Effector memory CD4-positive, alpha-beta T cell (primary cell): ENCODE measurements around the gene RAI14.
"Not testable (repeated sequence)": the region's sequence is repeated elsewhere in the genome, so short reads cannot be mapped to it uniquely, and the experiment has no call there.

Source experiments
- DNase-seq, 3 donors: peaks; one replicate each; pipeline ENCODE4 v3.0.0-alpha.2; 2020
- H3K27ac ChIP-seq: 2 replicates; pipeline ENCODE4 v1.7.0; 2013; ENCODE audit warnings: mild to moderate bottlenecking, low read length, moderate library complexity; ENCODE audit not compliant: insufficient read depth, poor library complexity, severe bottlenecking
- H3K27me3 ChIP-seq: replicated peaks from 2 replicates; pipeline ENCODE4 v1.7.0; 2013; ENCODE audit warnings: mild to moderate bottlenecking, low read length; ENCODE audit not compliant: insufficient read depth, control insufficient read depth, poor library complexity, severe bottlenecking
- H3K36me3 ChIP-seq: 2 replicates; pipeline ENCODE4 v1.7.0; 2013; ENCODE audit warnings: mild to moderate bottlenecking, low read length, moderate library complexity; ENCODE audit not compliant: control insufficient read depth, insufficient read depth
- H3K4me1 ChIP-seq: 2 replicates; pipeline ENCODE4 v1.7.0; 2013; ENCODE audit warnings: low read length, mild to moderate bottlenecking; ENCODE audit not compliant: control insufficient read depth, insufficient read depth, poor library complexity, severe bottlenecking
- H3K4me3 ChIP-seq: 2 replicates; pipeline ENCODE4 v1.7.0; 2013; ENCODE audit warnings: low read length, low read depth, mild to moderate bottlenecking; ENCODE audit not compliant: insufficient read depth, poor library complexity, severe bottlenecking
- H3K9me3 ChIP-seq: 2 replicates; pipeline ENCODE4 v1.7.0; 2013; ENCODE audit warnings: mild to moderate bottlenecking, low read length, moderate library complexity; ENCODE audit not compliant: control insufficient read depth

RAI14 gene

GRCh38 chr5:34778091-34778850 lies 122.1 kb downstream of the RAI14 start:
- H3K4me3 ChIP-seq, result no peak overlapping the region
- no peaks in the 10 kb centered on the region for H3K36me3 ChIP-seq
- no peak for DNase-seq
- no peaks in the 10 kb centered on the region for H3K27me3 ChIP-seq
- no peak overlapping the region for H3K27ac ChIP-seq
- H3K4me1 ChIP-seq, result no peaks in the 10 kb centered on the region
- H3K9me3 ChIP-seq, result no peaks in the 10 kb centered on the region

- H3K4me1 ChIP-seq, H3K9me3 ChIP-seq, H3K36me3 ChIP-seq, H3K27ac ChIP-seq, H3K27me3 ChIP-seq, DNase-seq, H3K4me3 ChIP-seq: not testable (repeated sequence)
These were observed 127.8 kb downstream of the RAI14 start for GRCh38 chr5:34783892-34784291.

- no peak for DNase-seq
- Histone ChIP-seq H3K27ac (no peak overlapping the region), H3K4me1 (no peaks in the 10 kb centered on the region), H3K27me3 (no peaks in the 10 kb centered on the region), H3K36me3 (no peaks in the 10 kb centered on the region), H3K9me3 (no peaks in the 10 kb centered on the region), H3K4me3 (no peak overlapping the region)
These were observed 130.9 kb downstream of the RAI14 start for GRCh38 chr5:34787035-34787434.

DNA sequence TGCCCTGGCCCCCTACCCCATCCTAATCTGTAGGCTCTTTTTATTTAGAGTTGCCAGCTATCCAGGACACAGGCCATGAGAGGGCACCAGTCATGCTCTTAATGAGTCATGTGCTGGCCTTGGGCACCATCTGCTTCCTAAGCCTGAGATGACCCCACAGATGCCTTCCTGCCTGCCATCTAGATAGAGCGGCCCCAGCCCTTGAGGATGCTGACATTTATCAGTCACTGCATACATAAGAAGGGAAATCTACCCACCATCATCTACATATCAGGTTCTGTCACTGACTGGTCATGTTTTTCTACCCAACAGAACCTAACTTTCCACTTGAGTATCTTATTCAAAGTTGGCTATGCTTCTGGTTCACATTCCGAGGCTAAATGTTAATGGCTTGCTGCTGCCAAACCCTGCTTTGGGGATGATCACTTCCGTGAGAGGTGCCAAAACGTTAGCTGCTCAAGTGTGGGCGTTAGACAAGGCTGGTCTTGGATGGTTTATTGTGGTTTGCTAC lies 132.9 kb downstream of the RAI14 start:
- Histone ChIP-seq H3K4me3 (no peak overlapping the region), H3K27me3 (no peaks in the 10 kb centered on the region), H3K4me1 (no peaks in the 10 kb centered on the region), H3K27ac (no peak overlapping the region), H3K9me3 (no peaks in the 10 kb centered on the region), H3K36me3 (no peaks in the 10 kb centered on the region)
- no peak for DNase-seq

- no peak overlapping the region for H3K4me3 ChIP-seq
- no peaks in the 10 kb centered on the region for H3K36me3 ChIP-seq
- no peaks in the 10 kb centered on the region for H3K9me3 ChIP-seq
- no peaks in the 10 kb centered on the region for H3K4me1 ChIP-seq
- H3K27me3 ChIP-seq, result no peaks in the 10 kb centered on the region
- no peak for DNase-seq
- no peak overlapping the region for H3K27ac ChIP-seq
These were observed 133.5 kb downstream of the RAI14 start for GRCh38 chr5:34789639-34790038.

DNA sequence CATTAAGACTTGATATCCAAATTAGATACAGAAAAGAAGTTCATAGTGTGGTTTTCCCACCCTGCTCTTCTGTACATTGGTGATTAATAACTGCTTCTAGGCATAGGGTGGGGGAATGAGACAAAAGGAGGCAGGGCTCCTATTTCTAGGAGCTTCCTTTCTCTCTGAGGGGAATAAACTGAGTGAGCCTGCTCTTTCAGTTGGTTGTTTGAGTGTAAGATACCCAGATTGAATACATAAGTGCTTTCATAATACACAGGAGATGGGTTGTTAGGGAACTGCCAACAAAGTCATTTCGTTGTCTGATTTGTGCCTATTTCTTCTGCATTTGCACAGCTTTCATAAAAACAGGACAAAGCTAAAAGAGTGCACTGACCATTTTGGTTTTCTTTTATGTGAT lies 133.9 kb downstream of the RAI14 start:
- DNase-seq, result no peak
- no peaks in the 10 kb centered on the region for H3K36me3 ChIP-seq
- H3K9me3 ChIP-seq, result no peaks in the 10 kb centered on the region
- H3K4me1 ChIP-seq, result no peaks in the 10 kb centered on the region
- no peak overlapping the region for H3K4me3 ChIP-seq
- H3K27ac ChIP-seq, result no peak overlapping the region
- H3K27me3 ChIP-seq, result no peaks in the 10 kb centered on the region

GRCh38 chr5:34791761-34792244 lies 135.7 kb downstream of the RAI14 start:
- H3K4me3 ChIP-seq, result no peak overlapping the region
- H3K4me1 ChIP-seq, result no peaks in the 10 kb centered on the region
- H3K9me3 ChIP-seq, result no peaks in the 10 kb centered on the region
- no peaks in the 10 kb centered on the region for H3K27me3 ChIP-seq
- no peak for DNase-seq
- no peak overlapping the region for H3K27ac ChIP-seq
- H3K36me3 ChIP-seq, result no peaks in the 10 kb centered on the region

DNA sequence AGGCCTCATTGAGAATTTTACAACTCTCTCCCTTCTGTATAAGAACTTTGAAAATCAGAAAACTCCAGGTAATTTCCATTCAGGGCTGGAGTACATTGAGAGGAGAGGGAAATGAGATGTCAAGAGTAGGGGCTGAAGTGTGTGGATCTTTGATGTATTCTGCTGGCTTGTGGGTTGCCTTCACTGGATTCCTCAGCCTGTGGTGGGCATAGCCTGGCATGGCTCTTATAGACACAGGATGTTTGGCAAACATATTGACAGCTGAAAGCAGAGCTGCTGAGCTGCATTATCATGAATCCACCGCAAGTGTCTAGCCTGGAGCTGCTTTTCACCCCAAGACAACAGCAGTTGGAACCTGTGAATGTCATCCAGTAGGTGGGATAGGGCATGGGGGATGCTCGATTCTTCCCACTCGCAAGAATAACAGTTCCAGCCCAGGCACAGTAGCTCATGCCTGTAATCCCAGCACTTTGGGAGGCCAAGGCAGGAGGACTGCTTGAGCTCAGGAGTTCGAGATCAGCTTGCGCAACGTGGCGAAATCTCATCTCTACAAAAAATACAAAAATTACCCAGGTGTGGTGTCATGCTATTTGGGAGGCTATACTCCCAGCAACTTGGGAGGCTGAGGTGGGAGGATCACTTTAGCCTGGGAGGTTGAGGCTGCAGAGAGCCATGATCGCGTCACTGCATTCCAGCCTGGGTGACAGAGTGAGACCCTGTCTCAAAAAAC lies 146.9 kb downstream of the RAI14 start:
- H3K27me3 ChIP-seq, result no peaks in the 10 kb centered on the region
- no peak overlapping the region for H3K27ac ChIP-seq
- H3K9me3 ChIP-seq, result no peaks in the 10 kb centered on the region
- H3K4me1 ChIP-seq, result no peaks in the 10 kb centered on the region
- H3K4me3 ChIP-seq, result no peak overlapping the region
- H3K36me3 ChIP-seq, result no peaks in the 10 kb centered on the region
- DNase-seq, result no peak

DNA sequence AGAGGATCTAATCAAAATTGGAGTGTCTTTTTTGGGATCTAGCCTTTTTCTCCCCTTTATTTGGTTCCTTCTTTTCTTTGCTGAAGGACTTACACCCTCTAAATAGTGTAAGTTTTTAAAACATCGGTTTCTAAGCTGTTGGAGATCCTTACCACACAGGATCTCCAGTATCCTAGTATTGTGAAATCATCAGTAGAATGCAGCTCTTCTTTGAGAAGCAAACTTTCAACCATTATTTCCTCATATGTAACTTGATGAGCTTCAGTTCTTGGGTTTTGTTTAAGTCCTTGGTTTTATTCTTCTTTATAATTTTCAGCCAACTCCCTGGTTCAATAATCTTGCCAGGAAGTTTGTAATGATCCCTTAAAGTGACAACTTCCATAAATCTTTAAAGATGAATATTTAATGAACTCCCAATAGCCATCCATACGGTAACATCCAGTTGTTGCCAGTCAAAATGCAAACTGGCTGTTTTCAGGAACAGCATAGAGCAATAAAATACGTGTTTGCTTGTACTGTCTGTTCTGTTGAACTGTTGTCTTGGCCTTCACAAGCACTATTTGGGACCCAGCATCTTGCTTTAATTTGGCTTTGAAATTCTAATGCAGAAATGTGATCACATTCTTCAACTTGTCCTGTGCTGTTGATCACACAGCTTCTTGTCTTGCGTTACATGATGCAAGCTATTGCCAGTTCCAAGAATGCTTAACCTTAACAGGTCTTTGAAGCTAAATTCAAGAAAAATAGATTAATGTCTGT lies 148.0 kb downstream of the RAI14 start:
- H3K9me3 ChIP-seq, result no peaks in the 10 kb centered on the region
- DNase-seq, result no peak

More for the DNA sequence above, 148.0 kb downstream of the RAI14 start:
- H3K27me3 ChIP-seq, result no peaks in the 10 kb centered on the region
- H3K27ac ChIP-seq, result no peak overlapping the region
- no peaks in the 10 kb centered on the region for H3K4me1 ChIP-seq
- H3K4me3 ChIP-seq, result no peak overlapping the region
- no peaks in the 10 kb centered on the region for H3K36me3 ChIP-seq
